Measurements from ENCODE around the gene ANKRD24.

GRCh38 chr19:4196009-4196408 lies 13.5 kb downstream of the ANKRD24 start:
- no peak for TF ChIP-seq CTCF (IDR thresholded peaks at IDR 0.05; ENCODE audit: insufficient read depth, low read length, poor library complexity, severe bottlenecking)
- TF ChIP-seq EZH2phosphoT487 (conservative IDR thresholded peaks at IDR 0.05; ENCODE audit: low read length) = no peak
